HG03439 (cell line): Measurements from ENCODE around the gene PGK1.
"Not testable (repeated sequence)": the region's sequence is repeated elsewhere in the genome, so short reads cannot be mapped to it uniquely, and the experiment has no call there.

Experiments used
- ATAC-seq: cut with Tn5 transposase; IDR thresholded peaks from one replicate; pipeline ENCODE4 v1.9.1; 2021; ENCODE audit warnings: mild to moderate bottlenecking, moderate library complexity; ENCODE audit not compliant: unreplicated experiment

Gene PGK1

GRCh38 chrX:78103623-78104446 is at the start of gene PGK1:
Gene PGK1 (plus strand): TSS chrX:78104248. CDS start chrX:78104341, 93 bp downstream.
- ATAC-seq = peak; percentile 96

DNA sequence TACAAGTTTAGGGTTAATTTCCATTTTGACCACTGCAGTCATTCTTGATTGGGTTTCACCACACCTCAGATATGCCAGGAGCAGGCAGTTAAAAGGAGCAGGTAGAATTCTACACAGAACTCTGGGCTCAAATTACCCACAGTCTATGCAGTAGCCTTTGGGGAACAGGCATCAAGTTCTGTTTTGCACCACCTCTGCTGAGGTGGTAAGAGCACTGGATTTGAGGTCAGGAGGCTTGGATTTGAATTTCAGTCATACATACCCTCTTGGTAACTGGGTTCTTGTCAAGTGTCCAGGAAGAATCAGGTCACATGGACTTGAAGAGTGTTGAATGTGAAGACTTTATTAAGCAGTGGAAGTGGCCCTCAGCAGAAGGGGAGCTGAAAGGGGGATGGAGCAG is 40.4 kb upstream of the PGK1 start:
- ATAC-seq = no peak

DNA sequence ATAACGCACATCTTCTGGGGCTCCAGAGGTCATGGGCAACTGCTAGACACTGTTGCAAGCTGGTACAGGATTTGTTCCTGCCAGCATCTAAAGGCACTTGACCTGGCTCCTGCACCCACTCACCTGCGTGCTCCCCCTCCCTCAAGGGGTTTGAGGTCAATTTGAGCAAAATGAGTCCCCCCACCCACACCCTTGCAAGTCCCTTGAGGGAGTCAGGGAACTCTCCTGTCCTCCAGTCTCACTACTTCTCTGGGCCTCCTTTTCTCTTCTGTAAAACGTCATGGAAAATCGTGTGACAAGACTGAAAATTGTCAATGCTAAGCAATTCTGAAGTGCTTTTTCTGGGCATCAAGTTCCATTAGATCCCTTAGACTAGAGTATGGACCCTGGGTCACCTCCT is 39.9 kb upstream of the PGK1 start:
- ATAC-seq = no peak

DNA sequence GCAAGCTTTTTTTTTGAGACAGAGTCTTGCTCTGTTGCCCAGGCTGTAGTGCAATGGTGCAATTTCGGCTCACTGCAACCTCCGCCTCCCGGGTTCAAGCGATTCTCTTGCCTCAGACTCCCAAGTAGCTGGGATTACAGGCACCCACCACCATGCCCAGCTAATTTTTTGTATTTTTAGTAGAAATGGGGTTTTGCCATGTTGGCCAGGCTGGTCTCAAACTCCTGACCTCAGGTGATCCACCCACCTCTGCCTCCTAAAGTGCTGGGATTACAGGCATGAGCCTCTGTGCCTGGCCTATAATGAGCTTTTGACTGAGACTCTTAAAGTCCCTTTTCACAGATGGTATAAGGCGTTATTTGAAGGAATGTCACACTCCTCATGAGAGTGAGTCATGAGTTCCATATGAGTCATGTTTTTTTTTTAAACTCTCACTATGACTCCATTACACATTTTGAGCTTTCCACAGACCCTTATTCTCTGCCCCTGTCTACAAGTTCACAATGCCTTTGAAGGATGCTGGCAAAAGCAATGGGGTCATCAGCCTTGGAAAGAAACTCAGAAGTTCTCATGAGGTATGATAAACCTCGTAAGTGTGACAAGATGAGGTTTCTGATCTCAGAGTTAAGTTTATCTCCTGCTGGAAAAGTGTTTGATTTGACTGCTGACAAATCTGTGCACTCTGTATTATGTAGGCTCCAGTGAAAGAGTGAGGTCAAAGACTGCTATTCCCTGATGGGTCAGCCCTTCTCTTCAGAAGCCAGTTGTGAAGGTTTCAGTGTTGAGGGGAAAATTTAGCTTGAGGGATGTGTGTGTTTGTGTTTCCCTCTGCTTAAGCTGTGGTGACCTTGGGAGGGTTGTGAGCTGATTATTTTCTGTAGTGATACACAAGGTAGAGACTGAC is 39.1 kb upstream of the PGK1 start:
- ATAC-seq = peak; percentile 85

GRCh38 chrX:78066110-78066509 is 37.9 kb upstream of the PGK1 start:
- ATAC-seq = no peak

DNA sequence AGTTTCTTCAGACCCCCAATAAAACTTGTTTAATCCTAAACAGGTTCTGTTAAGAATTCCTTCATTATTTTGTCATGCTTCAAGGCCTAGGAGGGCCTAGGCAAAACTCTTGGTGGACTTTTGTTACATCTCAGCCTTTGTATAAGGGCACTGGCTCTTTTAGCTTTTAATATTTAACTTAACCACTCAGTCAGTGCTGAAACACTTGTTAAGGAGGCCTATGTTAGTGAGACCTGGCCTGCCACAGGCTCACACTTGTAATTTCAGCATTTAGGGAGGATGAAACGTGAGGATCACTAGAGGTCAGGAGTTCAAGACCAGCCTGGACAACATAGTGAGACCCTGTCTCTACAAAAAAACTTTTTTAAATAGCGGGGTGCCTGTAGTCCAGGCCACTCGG is 32.7 kb upstream of the PGK1 start:
- no peak for ATAC-seq

- not testable (repeated sequence) for ATAC-seq
Observed at GRCh38 chrX:78073147-78074077, 30.6 kb upstream of the PGK1 start.

GRCh38 chrX:78074088-78074487 is 30.0 kb upstream of the PGK1 start:
- no peak for ATAC-seq

DNA sequence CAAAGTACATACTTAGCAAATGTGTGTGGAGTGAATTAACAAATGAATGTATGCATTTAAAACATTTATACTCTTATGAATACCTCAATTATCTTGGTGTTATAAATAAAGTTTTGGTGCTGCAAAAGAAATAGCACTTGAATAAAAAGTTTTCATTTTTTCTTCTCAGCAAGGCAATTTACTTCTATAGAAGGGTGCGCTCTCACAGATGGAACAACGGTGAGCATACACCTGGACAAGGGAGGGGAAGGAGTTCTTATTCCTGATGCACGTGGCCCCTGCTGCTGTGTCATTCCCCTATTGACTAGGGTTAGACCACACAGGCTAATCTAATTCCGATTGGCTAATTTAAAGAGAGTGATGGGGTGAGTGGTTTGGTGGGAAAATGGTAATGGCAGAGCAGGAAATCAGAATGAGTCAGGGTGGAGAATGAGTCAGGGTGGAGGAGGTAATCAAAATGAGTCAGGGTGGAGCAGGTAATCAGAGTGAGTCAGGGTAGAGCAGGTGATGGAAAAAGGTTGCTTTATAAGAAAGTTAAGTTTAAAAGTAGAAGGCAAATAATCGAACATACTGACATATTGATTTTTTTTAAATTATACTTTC is 28.2 kb upstream of the PGK1 start:
- no peak for ATAC-seq

GRCh38 chrX:78081413-78081812 is 22.6 kb upstream of the PGK1 start:
- not testable (repeated sequence) for ATAC-seq

- ATAC-seq = peak; percentile 97
Observed at GRCh38 chrX:78092296-78092695, 11.8 kb upstream of the PGK1 start.

- ATAC-seq = no peak
Observed at GRCh38 chrX:78098108-78098507, 5.9 kb upstream of the PGK1 start.

GRCh38 chrX:78102091-78102490 is 2.0 kb upstream of the PGK1 start:
- no peak for ATAC-seq

DNA sequence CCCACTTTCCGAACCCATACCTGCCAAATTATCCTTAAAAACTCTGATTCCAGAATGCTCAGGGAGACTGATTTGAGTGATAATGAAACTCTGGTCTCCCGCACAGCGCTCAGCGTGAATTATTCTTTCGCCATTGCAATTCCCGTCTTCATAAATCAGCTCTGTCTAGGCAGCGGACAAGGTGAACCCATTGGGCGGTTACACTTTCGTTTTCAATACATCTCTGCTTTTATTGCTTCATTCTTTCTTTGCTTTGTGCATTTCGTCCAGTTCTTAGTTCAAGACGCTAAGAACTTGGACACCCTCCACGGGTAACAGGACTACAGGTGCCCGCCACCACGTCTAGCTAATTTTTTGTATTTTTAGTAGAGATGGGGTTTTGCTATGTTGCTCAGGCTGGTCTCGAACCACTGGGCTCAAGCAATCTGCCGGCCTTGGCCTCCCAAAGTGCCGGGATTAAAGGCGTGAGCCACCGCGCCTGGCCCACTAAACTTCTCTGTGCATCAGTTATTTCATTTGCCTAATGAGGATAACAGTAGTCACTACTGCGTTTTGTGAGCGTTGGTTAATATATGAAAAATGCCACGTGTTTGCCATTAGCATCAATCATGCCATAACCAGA is 936 bp upstream of the PGK1 start:
- no peak for ATAC-seq

GRCh38 chrX:78104447-78105176 is 564 bp downstream of the PGK1 start:
- ATAC-seq = no peak

- no peak for ATAC-seq
Observed at GRCh38 chrX:78105944-78106650, 2.0 kb downstream of the PGK1 start.

DNA sequence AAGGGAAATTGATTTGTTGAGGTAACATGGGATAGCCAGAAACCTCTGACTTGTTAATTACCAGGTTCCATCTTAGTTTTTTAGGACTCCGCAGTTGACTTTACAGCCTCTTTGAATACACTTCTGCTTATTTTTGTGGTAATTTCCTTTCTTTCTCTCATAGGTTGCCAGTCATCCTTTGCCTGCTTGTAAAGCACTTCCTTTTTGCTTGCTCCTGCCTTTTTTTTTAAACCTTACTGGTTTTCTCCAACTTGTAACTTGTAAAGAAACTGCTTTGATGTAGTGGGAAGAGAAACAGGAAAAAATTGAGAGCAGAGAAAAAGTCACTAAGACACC is 2.6 kb downstream of the PGK1 start:
- ATAC-seq = no peak

DNA sequence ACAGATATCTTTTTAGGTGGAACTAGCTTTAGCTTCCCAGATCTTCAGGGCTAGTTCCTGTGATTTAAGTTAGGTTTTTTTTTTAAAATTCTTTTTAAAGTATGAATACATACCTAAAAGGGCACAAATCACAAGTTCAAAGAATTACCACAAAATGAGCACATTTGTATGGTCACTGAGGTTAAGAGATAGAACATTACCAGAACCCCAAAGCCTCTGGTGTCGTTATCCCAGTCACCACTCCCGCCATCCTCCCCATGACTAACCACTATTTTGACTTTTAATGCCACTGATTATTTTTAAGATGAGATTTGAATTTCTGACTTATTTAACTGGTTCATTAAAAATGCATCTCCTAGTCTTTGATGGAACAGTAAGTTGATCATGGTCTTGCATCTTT is 5.4 kb downstream of the PGK1 start:
- ATAC-seq = no peak
